ENCODE data around the gene ALDH18A1.
"Not testable (repeated sequence)": the region's sequence is repeated elsewhere in the genome, so short reads cannot be mapped to it uniquely, and the experiment has no call there.

Gene ALDH18A1

DNA sequence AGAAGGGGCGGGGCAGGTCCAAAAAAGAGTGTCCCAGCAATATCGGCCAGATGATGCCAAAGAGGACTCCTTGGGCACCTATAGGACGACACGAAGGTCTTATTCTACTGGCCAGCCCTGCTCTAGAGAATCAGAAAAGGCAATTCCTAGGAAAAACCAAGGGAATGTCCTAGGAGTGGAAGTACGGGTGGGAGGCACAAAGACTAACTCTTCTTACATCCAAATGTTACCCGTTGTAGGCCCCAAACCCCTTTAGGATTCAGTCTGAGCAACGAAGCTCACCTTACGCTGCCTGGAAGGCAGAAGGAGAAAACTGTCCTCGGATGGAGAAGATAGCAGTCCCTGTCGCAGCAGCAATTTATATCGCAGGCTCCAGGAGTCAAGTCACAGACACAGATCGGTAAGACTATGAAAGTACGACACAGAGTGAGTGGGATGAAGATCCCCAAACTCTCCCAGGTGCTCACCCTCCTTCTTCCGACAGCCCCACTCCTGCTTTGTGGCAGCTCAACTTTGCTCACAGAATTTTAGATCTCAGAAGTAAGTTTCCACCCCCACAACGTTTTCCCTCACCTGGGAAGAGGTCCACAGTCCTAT lies 36.7 kb upstream of the ALDH18A1 start:
- TF ChIP-seq, protein P1, sequence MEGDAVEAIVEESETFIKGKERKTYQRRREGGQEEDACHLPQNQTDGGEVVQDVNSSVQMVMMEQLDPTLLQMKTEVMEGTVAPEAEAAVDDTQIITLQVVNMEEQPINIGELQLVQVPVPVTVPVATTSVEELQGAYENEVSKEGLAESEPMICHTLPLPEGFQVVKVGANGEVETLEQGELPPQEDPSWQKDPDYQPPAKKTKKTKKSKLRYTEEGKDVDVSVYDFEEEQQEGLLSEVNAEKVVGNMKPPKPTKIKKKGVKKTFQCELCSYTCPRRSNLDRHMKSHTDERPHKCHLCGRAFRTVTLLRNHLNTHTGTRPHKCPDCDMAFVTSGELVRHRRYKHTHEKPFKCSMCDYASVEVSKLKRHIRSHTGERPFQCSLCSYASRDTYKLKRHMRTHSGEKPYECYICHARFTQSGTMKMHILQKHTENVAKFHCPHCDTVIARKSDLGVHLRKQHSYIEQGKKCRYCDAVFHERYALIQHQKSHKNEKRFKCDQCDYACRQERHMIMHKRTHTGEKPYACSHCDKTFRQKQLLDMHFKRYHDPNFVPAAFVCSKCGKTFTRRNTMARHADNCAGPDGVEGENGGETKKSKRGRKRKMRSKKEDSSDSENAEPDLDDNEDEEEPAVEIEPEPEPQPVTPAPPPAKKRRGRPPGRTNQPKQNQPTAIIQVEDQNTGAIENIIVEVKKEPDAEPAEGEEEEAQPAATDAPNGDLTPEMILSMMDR (conservative IDR thresholded peaks at IDR 0.05; ENCODE audit: low read depth) = no peak
- H3K27ac ChIP-seq = peak overlapping the region; percentile 65
- POLR2A ChIA-PET (ENCODE audit: low non-redundant PET) = no interaction called here
- CTCF ChIA-PET = interaction anchor here (0.5 to 2.3 kb wide), 19 partner anchors 9 to 818 kb away, joined by 3 to 16 read pairs (median 3); no protein-coding TSS in a partner anchor
- peak; percentile 30 for DNase-seq (ENCODE audit: low spot score)

DNA sequence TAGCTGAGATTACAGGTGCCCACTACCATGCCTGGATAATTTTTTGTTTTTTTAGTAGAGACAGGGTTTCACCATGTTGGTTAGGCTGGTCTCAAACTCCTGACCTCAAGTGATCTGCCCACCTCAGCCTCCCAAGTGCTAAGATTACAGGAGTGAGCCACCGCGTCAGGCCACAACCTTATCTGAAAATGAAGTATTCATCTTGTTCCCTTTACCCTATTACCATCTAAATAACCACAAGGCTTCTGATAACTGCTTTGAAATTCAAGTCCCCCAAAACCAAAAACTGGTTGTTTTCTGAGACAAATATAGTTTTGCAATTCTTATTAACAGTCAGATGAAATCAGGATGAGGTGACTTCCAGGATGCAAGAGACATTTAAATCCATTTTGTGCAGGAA lies 34.8 kb upstream of the ALDH18A1 start:
- CTCF ChIA-PET = no interaction called here
- POLR2A ChIA-PET (ENCODE audit: low non-redundant PET) = no interaction called here

DNA sequence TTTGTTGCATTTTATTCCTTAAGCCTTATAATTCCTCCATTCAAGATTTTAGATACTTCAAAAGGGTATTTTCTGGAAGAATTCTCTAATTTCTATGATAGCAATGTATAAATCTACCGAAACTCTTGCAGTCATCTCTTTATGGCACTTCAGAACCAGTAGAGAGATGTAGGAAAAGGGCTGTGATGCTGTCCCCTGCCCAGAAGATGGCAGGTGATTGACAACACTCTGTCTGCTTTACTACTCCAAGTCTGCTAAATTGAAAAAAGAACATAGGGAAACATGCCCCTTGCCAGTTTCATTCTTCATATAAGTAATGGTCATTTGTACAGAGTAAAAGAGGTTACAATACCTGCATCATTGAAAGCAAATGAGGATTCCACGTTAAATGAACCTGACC lies 32.1 kb upstream of the ALDH18A1 start:
- ChIA-PET CTCF (interaction anchor here (0.6 to 1.5 kb wide), 5 partner anchors 15 to 604 kb away, joined by 3 to 8 read pairs (median 4); no protein-coding TSS in a partner anchor), POLR2A (ENCODE audit: low non-redundant PET) (no interaction called here)
- no peak overlapping the region for H3K27ac ChIP-seq
- TF ChIP-seq, protein P1 (conservative IDR thresholded peaks at IDR 0.05; ENCODE audit: low read depth) = no peak
- no peak for DNase-seq (ENCODE audit: low spot score)

More for the DNA sequence above, 34.8 kb upstream of the ALDH18A1 start:
- H3K27ac ChIP-seq = no peak overlapping the region
- DNase-seq (ENCODE audit: low spot score) = no peak
- TF ChIP-seq, protein P1 (conservative IDR thresholded peaks at IDR 0.05; ENCODE audit: low read depth) = no peak

DNA sequence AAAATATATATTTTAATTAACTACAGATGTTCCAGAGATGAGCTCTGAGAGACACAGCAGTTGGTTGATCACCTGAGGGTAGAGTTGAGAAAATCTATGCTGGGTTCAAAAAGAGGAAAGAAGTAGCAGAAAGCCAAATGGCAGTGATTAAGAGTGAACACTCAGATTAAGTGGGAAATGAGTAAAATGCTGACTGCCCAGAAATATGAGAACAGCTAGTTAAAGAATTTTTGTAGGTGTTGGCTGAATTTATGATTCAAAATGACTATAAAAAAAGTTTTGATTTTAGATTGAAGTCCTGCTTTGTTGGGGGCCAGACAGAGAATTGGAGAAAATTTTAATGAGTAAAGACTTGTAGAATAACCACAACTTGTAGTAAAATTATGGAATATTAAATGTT lies 27.5 kb upstream of the ALDH18A1 start:
- no peak for DNase-seq (ENCODE audit: low spot score)
- no peak overlapping the region for H3K27ac ChIP-seq
- ChIA-PET CTCF (interaction anchor here (0.6 to 1.3 kb wide), 2 partner anchors 10 to 333 kb away, joined by 3 read pairs; partner anchors contain the start of gene TCTN3), POLR2A (ENCODE audit: low non-redundant PET) (no interaction called here)
- TF ChIP-seq, protein P1 (conservative IDR thresholded peaks at IDR 0.05; ENCODE audit: low read depth) = no peak

DNA sequence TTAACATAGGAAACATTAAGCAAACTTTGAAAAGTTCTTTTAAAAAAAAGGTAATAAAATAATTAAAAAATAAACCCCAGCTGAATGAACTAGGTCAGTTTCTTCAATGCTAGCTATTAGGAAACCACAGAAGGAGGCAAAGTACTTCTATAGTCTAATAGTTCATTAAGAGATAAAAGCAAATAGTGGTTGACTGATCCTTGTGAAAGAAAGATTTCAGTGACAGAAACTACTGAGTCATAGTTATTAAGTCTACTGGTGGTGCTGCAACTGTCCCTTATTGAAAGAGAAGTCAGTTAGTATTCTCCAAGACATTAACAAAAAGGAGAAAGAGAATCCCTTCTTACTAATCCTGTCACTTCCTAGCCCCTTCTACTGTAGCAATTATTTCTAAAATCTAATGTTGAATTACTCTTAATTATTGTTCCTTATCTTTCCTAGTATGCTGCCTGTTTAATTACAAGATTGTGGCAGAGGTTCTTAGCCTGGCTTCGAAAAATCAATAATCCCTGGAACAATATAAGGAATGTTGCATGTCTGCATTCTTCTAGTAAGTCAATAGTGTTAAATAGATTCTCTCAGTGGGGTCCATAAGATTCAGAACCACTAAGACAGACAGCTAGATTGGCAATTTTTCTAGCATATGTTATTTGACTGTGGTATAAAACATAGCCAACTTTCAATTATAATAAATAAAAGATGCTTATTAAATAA lies 19.0 kb upstream of the ALDH18A1 start:
- ChIA-PET POLR2A (ENCODE audit: low non-redundant PET) (no interaction called here), CTCF (no interaction called here)
- TF ChIP-seq, protein P1 (conservative IDR thresholded peaks at IDR 0.05; ENCODE audit: low read depth) = no peak
- no peak overlapping the region for H3K27ac ChIP-seq
- no peak for DNase-seq (ENCODE audit: low spot score)

DNA sequence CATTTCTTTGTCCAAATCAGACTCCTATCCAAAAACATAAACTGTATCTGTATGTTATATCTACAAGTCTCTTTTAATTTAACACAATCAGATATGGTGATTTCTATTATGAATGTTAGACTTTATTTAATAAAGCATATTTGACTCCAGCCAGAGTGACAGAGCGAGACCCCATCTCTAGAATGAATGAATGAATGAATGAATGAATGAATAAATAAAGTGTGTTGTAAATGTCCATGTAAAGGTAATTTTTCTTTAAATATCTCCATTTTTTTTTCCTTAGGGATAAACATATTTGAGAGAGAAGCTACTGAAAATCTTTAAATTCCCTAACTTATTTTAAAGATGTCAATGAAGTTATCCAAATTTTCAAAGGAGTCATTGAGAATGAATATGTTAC lies 18.1 kb upstream of the ALDH18A1 start:
- ChIA-PET CTCF (no interaction called here), POLR2A (ENCODE audit: low non-redundant PET) (no interaction called here)
- H3K27ac ChIP-seq = no peak overlapping the region
- no peak for DNase-seq (ENCODE audit: low spot score)
- TF ChIP-seq, protein P1 (conservative IDR thresholded peaks at IDR 0.05; ENCODE audit: low read depth) = no peak

DNA sequence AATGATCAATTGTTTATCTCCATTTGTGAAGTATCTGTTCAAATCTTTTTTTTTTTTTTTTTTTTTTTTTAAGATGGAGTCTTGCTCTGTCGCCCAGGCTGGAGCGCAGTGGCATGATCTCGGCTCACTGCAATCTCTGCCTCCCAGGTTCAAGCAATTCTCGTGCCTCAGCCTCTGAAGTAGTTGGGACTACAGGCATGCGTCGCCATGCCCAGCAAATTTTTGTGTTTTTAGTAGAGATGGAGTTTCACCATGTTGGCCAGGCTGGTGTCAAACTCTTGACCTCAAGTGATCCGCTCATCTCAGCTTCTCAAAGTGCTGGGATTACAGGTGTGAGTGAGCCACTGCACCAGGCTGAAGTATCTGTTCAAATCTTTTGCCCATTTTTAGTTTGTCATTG lies 16.1 kb upstream of the ALDH18A1 start:
- DNase-seq (ENCODE audit: low spot score); H3K27ac ChIP-seq; CTCF ChIA-PET; POLR2A ChIA-PET (ENCODE audit: low non-redundant PET): not testable (repeated sequence)

All from RWPE1 (cell line).